Activated naive CD4-positive, alpha-beta T cell treated with anti-CD3 and anti-CD28 coated beads, Interleukin-2, amount 50 U/mL, for 16 hours (primary cell): ENCODE data around the gene MPIG6B.

ENCODE experiments used
- DNase-seq: peaks from one replicate; pipeline ENCODE4 v3.0.0-alpha.2; 2020

Gene MPIG6B, protein sequence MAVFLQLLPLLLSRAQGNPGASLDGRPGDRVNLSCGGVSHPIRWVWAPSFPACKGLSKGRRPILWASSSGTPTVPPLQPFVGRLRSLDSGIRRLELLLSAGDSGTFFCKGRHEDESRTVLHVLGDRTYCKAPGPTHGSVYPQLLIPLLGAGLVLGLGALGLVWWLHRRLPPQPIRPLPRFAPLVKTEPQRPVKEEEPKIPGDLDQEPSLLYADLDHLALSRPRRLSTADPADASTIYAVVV

DNA sequence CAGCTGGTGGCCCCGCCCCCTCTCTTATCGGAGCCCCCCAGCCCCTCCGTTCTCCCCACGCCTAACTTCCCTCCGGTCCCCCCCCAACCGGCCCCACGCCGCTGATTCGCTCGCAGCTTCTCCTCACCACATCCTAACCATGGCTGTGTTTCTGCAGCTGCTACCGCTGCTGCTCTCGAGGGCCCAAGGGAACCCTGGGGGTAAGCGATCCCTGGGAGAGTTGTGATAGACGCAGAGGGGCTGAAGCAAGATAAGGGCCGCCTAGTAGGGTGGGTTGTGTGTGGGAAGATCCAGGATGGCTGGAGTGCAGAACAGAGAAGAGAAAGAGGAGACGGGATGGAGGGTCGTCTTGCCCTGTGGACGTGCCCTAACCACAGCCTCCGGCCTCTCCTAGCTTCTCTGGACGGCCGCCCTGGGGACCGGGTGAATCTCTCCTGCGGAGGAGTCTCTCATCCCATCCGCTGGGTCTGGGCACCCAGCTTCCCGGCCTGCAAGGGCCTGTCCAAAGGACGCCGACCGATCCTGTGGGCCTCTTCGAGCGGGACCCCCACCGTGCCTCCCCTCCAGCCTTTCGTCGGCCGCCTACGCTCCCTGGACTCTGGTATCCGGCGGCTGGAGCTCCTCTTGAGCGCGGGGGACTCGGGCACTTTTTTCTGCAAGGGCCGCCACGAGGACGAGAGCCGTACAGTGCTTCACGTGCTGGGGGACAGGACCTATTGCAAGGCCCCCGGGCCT, at the start of gene MPIG6B:
TSS of gene MPIG6B (plus strand) at position 129 of the 735 bp plus-strand sequence. CDS start at position 140, 11 bp downstream.
- DNase-seq = no peak

DNA sequence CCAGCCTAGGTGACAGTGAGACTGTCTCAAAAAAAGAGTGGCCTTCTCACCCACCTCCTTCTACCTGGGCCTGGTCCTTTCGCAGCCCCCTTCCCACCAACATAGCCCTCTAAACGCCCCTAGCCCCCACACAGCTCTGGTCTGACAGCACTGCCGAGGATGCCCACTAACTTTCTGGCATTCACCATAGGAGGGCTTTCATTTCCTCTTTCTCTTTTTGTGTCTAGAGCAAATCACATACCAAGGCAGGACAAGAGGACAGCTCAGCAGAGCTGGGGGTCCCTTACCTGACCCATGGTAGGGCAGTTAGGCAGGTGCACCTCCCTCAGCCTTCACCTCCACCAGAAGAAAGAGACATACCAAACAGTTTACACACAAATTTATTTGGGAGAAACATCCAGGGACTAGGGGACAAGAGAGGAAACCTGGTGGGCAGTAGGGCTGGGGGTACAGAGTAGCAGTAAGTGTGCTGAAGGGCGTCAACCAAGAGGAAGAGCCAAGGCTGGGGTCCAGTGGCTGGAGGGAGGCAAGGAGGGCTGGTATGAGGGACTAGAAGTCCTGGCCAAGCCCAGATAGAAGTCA, 46.8 kb upstream of the MPIG6B start:
- no peak for DNase-seq

DNA sequence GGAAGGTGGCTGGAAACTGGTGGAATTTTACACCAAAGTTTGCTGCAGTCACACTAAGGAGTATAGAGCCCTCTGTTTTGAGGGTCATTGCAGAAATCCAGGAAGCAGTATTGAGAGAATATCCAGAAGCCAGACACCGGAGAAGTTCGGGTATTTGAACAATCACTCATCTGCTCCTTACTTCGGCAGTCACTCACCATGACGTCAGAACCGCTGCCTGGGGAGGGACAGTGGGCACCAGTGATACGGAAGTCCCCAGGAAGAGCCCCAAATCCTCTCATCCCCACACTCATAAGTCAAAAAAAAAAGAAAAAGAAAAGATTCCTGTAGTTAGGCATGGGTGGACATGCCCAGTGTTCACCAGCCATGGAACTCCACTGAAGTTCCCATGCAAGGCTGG, 46.3 kb upstream of the MPIG6B start:
- DNase-seq = no peak

DNA sequence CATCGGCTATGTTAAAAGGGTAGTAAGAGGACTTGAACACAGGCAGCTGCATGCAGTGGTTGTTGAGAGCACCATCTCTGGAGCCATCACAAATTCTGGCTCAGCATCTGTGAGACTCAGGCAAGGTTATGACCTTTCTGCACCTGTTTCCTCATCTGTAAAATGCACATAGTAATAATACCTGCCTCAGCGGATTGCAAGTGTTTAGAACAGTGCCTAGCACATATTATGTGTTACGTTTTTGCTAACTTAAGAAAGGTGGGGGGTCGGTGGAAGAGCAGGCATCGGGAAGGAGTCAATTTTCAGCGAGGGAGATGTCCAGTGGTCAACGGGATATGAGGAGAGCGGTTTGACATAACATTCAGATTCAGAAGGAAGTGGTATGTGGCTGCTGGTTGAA, 45.2 kb upstream of the MPIG6B start:
- DNase-seq = no peak

DNA sequence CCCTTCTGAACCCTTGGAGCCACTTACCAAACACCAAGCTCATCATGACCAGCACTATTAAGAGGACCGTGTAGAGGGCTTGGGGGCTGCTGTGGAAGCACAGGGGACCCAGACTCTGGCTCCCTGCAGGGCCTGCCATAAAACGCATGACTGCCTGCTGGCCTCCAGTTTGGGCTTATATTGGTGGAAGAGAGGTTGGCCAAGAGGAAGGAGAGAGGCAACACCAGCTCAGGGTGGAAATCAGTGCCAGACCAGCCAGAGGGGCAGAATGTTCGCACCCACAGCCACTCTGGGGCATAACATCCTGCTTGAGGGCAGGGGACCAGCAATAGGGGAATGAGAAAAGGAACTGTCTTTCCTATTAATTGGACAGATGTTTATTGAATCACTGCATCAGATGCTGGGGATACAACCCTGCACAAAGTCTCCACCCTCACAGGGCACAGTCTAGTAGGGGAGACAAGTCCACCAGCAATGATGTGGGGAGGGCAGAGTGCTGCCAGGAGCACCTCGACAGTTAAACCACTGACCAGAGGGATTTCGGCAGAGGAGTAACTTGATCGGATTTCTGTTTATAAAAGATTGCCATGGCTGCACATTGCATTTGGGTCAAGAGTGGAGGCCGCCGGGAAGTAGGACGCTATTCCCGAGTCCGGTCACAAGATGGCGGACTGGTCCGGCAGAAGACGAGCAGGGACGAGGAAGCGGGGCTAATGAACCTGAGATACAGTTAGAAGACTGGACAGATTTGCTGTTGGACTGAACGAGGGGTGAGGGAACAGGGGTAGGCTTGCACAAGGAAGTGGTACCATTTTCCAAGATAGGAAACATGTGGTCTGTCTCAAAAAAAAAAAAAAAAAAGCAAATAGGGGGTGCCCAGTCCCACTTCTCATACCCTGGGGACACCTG, 42.7 kb upstream of the MPIG6B start, which contains the start of gene LY6G5C:
TSS of gene LY6G5C (minus strand) at position 842 of the 909 bp plus-strand sequence. CDS start at position 148, 694 bp downstream.
- peak; percentile 60 for DNase-seq

DNA sequence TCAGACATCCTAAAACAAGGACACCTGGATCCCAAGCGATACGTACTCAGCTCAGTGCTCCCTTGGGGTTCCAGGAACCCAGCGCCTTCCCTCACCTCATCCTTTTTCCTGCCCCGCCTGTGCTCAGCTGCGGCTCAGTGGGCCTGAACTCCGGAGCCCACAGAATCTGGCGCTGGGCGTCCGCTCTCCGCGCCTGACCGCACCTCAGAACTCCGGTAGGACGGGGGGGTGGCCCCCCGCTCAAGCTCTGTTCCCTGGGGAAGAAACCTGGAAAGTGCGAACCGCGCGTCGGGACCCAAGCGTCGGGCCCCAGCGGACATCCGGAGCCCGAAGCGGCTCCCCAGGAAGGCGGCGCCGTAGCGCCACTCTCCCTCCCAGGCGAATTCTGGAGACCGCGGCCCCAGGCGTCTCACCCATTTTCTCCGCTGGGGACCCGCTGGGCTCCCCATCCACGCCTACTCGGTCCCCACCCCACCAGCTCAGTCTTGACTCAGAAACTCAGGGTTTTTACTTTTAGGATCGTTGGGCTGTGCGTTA, 42.0 kb upstream of the MPIG6B start:
- peak; percentile 48 for DNase-seq

DNA sequence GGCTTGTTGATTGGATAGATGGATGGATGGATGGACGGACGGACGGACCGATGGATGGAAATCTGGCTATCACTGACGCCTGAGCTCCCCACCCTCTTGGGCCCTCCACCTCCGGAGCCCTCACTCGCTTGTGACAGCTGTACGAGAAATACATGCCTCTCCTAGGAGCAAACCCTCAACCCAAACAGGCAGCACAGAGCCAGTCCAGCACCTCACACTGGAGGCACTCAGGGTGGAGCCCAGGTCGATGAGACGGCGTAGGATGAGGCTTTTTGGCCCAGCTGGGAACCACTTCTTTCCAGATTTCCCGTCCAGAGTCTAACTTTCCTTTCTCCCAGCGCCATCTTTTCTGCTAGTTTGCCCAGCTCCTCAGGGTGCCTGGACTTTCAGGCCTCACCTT, 39.6 kb upstream of the MPIG6B start:
- no peak for DNase-seq

DNA sequence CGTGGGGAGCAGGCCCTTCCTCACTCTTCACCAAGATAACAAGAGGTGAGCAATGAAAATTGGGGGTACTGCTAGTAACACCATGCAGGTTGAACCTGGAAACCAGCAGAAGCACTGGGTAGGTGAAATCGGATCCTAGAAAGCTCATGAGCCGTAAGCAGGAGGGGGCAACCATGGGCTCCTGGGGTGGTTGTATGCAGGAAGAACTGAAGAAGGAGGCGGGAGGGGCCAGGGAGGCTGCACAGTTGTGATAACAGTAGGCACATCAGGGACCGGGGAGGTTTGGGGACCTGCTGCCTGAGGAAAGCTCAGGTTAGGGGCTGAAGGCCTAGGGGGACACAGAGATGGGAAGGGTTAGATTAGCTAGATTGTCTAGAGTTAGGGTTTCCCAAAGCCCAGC, 36.7 kb upstream of the MPIG6B start:
- no peak for DNase-seq

DNA sequence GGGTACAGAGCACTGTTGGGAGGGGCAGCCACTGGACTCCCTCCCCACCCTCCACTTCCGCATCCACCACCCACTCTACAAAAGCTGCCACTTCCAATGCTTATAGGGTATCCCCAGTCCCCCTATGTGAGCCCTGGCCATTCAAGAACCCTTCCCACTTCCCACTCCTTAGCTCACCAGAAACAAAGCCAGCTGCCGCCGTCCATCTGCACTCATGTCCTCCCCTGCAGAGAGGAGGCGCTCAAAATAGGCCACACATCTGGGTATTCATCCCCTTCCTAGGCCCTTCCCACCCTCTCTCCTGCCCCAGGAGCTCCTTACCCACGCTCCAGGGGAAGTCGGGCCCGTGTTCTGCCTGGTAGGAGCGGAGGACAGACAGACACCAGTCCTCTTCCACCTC, 35.9 kb upstream of the MPIG6B start:
- DNase-seq = no peak

DNA sequence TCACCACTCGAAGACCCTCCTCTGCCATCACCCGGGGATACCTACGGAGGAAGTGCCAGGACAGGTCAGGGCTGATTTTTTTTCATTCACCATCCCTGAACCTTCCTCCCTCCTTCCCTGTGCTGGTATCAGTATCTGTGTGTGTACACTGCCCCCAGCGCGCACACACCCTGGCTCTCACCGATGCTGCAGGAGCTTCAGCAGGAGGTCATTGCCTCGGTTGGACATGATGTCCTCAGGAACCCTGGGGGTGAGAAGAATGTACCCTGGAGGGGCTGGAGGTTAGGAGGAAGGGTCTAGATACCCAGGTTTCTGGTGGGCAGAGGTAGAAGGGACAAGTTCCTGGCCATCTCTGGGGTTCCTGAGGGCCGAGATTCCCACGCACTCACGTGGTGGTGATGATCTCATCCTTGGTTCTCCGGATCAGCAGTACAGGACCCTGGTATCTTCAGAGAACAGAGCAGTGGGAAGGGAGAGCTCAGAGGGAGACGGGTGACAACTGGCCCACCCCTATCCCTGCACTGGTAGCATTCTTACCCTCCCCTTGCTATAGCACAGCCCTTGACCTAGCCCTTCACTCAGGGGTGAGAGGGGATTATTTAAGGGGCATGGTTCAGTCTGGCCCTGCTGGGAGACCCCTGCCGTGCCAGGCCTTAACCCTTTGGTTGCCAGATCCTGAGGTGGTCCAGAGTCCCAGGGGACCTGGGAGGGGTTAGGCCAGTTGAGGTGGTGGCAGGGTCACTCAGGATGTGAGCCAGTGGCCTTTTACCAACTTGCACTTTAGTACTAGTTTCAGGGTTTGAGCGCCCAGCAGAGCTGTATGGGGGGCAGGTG, 35.1 kb upstream of the MPIG6B start:
- no peak for DNase-seq

DNA sequence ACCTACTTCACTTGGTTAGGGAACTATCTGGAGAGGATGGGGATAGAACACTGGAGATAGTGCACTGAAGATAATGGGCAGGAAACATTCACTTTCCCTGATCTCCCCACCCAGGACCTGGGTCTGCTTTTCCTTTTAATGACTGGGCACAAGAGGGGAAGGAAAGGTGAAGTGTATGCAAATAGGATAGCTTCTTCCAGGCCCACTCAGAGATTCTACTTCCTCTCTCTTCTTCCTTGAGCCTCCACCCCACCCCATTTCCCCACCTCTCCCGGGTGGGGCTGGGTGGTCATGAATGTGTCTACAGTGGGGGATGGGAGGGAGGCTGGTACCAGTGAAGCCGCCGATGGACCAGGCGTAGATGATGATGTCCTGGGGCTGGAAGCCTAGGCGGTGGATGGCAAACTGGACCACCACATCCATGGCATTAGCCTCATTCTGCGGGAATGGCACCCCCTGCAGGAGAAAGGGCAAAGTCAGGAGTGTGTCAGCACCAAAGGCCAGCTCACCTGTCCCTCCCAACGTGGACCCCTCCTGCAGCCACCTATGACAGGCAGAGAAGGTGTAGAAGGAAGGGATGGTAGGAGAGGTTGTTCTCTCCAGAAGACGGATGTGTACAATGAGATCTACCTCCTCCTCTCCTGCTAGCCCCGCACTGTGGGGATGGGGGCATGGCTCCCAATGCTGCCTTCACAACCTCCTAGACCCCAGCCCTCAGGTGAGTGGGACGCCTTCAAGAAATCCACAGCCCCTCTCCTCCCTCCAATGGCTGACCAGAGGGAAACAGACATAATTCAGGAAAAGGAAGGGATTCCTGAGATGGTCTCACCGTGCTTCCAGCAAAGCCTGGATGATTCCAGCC, 33.7 kb upstream of the MPIG6B start:
- no peak for DNase-seq

DNA sequence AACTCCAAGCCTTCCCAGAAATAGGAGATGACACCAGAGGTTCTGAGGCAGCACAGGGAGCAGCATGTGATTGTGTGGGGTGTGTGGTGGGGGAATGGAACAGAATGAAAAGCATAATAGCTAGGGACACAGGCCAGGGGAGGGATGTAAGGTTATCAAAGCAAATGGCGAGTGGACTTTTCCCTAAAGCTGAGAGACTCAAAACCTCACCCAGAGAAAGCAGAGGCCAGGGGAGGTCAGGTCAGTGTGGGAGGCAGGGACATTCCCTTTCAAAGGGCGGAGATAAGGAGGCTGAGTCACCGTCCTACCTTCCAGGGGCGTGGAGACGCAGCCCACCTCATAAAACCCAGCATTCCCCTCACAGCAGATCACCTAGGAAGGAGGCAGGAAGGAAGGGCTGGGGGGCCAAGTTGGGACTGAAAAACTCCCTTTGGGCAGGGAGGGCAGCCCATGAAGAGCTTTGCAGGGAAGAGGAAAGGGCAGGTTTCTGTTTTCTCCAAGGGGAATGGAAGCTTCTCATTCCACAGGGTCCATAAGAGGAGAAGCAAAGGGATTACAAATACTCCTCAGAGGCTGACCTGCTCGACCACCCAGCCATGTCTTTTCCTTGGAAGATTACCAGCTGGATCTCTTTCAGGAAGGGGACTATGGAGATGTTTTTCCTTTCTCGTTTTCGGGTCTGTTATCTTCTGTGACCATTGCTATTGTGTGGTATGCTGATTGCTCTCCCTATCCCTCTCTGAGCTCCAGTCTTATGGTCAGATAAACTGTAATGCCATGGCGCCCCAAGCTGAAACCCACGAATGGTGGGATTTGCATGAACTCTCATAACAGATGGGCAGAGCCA, 32.7 kb upstream of the MPIG6B start:
- DNase-seq = no peak

DNA sequence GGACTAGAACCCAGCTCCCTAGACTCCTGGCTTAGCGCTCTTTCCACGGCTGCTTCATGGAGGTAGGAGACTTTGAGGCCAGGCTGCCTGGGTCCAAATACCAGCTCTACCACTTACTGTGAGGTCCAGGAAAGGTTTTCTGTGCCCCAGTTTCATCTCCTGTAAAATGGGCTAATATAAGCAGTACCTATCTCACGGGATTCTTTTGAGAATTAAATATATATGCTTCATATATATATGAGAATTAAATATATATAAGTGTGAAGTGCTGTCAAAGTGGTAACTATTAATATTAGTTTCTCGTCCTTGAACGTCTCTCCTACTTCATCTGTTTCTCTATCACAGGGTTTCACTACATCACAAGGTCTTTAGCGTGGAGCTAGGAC, 32.1 kb upstream of the MPIG6B start:
- no peak for DNase-seq

DNA sequence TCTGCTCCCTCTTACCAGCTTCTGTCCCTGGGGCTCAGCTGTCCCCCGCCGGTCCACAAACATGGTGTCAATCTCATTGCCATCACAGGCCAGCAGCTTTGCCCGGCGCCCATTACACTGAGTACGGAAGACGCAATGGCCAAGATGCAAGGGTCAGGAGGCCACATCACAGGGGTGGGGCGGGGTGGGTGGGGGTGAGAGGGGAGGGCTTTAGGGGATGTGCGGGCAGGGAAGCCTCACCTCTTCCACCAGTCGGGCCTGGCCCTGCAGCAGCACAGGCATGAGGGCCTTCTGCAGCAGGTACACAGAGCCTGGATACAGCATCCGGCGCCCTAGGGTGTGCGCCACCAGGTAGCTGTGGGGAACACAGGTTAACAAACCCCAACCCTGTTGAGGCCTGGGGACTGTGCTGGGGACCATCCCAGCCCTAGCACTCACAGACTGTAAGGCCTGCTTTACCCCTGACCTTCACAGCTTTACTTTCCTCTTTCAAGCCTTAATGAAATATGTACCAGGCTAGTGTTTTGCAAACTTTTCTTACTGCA, 31.5 kb upstream of the MPIG6B start:
- no peak for DNase-seq

DNA sequence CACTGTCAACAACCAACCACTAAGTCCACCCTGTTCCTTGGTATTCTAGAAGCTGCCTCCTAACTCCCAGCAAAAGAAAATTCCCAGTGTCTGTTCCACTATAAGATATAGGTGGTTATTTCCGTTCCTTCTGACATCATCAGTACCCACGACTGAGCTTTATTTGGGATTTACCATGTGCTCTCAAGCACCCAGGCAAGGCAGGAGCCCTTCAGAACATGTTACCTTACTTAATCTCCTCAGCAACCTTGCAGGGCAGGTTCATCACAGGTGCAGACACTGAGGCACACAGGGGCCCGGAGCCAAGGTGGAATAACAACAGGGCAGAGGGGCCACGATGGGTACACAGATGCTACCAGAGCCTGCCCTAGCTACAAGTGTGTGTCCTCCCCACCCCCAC, 30.8 kb upstream of the MPIG6B start:
- DNase-seq = no peak

DNA sequence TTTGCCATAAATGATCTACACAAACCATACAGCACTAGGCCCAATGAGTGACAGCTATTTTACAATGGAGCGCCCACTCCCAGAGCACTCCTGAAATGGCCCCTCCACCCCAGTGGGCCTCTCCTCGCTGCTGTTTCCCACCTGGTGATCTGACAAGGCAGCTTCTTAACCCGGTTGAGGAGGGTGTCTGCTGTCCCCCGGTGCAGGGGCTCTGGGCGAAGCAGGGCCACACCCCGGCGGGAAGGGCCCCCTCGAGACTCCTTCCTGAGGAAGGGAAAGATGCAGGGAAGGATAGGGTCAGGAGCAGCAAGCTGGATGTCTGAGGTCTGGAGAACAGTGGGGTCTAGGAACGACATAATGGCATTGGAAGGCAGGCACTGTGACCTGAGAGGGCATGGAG, 30.3 kb upstream of the MPIG6B start:
- DNase-seq = no peak

DNA sequence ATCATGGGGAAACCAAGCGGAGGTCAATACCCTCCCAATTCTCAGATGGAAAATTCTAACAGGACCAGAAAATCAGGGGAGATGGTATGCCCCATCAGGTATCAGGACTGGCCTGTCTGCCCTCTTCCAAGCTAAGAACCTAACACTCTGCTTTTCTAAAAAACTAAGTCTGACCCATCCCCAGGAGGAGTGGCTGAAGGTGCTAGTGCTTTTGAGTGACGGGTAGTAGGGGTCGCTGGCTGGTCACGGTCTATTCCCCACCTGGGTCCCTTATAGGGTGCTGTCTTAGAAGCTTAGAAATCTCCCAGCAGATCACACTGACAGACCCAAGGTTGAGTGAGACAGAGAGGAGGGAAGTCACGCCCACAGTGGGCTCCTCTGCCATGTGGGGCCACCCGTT, 29.6 kb upstream of the MPIG6B start:
- DNase-seq = no peak

DNA sequence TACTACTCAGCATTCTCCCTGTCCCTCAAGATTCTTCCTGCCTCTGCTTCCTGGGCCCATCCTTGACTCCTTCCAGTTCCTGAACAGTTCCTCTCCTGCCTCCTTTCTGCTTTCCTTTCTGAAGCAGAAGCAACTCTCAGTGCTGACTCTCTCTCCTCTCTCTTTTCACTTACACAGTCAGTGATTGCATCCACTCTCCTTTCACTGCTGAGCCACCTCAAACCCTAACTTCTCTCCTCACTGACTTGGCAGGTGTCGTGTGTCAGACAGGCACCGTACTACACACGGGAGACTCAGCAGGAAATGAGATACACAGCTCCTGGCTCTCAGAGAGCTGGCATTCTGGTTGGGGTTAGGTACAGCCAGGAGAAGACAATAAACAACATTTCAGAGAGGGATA, 25.6 kb upstream of the MPIG6B start:
- no peak for DNase-seq

DNA sequence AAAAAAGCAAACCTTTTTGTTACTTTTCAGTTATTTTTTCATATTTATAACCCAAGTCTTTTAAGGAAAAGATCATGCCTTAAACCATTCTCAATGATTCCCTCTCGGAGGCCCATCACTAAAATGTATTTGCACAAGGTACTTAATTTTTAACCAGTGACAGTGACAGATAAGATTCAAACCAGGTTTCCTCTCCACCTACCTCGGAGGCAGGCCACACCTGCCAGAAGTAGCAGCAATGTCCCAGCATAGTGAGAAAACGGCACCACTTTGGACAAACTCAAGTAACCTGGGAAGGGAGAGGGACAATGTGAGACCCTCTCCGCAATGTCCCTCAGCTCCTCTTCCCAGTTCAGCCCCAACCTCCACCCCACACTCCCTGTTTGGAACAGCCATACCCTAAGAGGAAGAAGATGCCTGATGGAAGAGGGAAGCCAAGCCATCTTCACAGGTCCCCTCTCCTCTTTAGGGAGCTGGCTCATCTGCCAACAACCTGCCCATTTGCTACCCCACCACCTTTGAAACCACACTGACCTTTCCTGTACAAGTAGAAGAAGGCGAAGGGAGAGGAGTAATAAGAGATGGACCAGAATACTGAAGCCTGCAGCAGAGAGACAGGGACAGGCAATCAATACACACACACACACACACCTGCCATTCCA, 22.3 kb upstream of the MPIG6B start:
- no peak for DNase-seq
